ENCODE results near the gene FIGNL2. TPM values are rescaled to one million over a fixed set of nuclear protein-coding genes. Genes with fewer than 3 reads are reported as not detected.

Gene FIGNL2
- total RNA-seq, 1 donor from 2014 or later: 39.7 TPM

- no peak overlapping the region for H3K27ac Mint-ChIP-seq (ENCODE audit: unreplicated experiment)
- no peaks in the 10 kb centered on the region for H3K27me3 Mint-ChIP-seq (ENCODE audit: low read depth)
Measured at GRCh38 chr12:51777457-51777856, 71.1 kb downstream of the FIGNL2 start.

GRCh38 chr12:51774933-51775332 is 73.6 kb downstream of the FIGNL2 start:
- peaks cover 3% of the 10 kb centered on the region for H3K9me3 Mint-ChIP-seq
- no peak for TF ChIP-seq CTCF (conservative IDR thresholded peaks at IDR 0.05)
- peaks cover 28% of the 10 kb centered on the region for H3K36me3 Mint-ChIP-seq (ENCODE audit: low read depth)
- no peaks in the 10 kb centered on the region for H3K27me3 Mint-ChIP-seq (ENCODE audit: low read depth)
- no peak overlapping the region for H3K4me3 Mint-ChIP-seq
- no peak for DNase-seq (ENCODE audit: low read depth, low spot score)
- H3K4me1 Mint-ChIP-seq: peaks cover 5% of the 10 kb centered on the region
- no peak overlapping the region for H3K27ac Mint-ChIP-seq (ENCODE audit: unreplicated experiment)

More at GRCh38 chr12:51777457-51777856, 71.1 kb downstream of the FIGNL2 start:
- no peak for TF ChIP-seq CTCF (conservative IDR thresholded peaks at IDR 0.05)
- H3K4me3 Mint-ChIP-seq: no peak overlapping the region
- peaks cover 9% of the 10 kb centered on the region for H3K4me1 Mint-ChIP-seq
- no peak for DNase-seq (ENCODE audit: low read depth, low spot score)
- H3K36me3 Mint-ChIP-seq (ENCODE audit: low read depth): peaks cover 21% of the 10 kb centered on the region
- peaks cover 3% of the 10 kb centered on the region for H3K9me3 Mint-ChIP-seq

GRCh38 chr12:51773145-51773869 is 75.2 kb downstream of the FIGNL2 start:
- TF ChIP-seq CTCF (conservative IDR thresholded peaks at IDR 0.05): no peak
- Mint-ChIP-seq H3K36me3 (ENCODE audit: low read depth) (peaks cover 35% of the 10 kb centered on the region), H3K9me3 (peaks cover 3% of the 10 kb centered on the region), H3K4me1 (no peaks in the 10 kb centered on the region), H3K27me3 (ENCODE audit: low read depth) (no peaks in the 10 kb centered on the region), H3K4me3 (no peak overlapping the region), H3K27ac (ENCODE audit: unreplicated experiment) (no peak overlapping the region)
- no peak for DNase-seq (ENCODE audit: low read depth, low spot score)

- no peak for DNase-seq (ENCODE audit: low read depth, low spot score)
- TF ChIP-seq CTCF (conservative IDR thresholded peaks at IDR 0.05): no peak
- Mint-ChIP-seq H3K36me3 (ENCODE audit: low read depth) (peaks cover 35% of the 10 kb centered on the region), H3K4me1 (no peaks in the 10 kb centered on the region), H3K4me3 (no peak overlapping the region), H3K27ac (ENCODE audit: unreplicated experiment) (no peak overlapping the region), H3K9me3 (peaks cover 3% of the 10 kb centered on the region), H3K27me3 (ENCODE audit: low read depth) (no peaks in the 10 kb centered on the region)
Measured at GRCh38 chr12:51771008-51771407, 77.5 kb downstream of the FIGNL2 start.

Other genes starting within 250 kb of the FIGNL2 start
- not detected in 2 replicates for gene ANKRD33, start 39.4 kb upstream of the FIGNL2 start, total RNA-seq
- gene ACVRL1, start 58.8 kb upstream of the FIGNL2 start, total RNA-seq: 0.14 and 0.49 TPM in 2 replicates
- 30.5 and 34.3 TPM in 2 replicates for gene ACVR1B, start 103.0 kb upstream of the FIGNL2 start, total RNA-seq
- gene TAMALIN, start 158.2 kb upstream of the FIGNL2 start, total RNA-seq: 23.2 and 24.2 TPM in 2 replicates
- 51.0 and 52.8 TPM in 2 replicates for gene NR4A1, start 202.7 kb upstream of the FIGNL2 start, total RNA-seq
- gene ATG101, start 221.3 kb upstream of the FIGNL2 start, total RNA-seq: 32.1 and 34.3 TPM in 2 replicates
- gene SMIM41, start 231.0 kb upstream of the FIGNL2 start, total RNA-seq: not detected in 2 replicates

Data from neural crest cell (in vitro differentiated cells).